HG03378 (cell line): ENCODE data around the gene LAMB1.

Experiments used
- ATAC-seq: cut with Tn5 transposase; IDR thresholded peaks from one replicate; pipeline ENCODE4 v1.9.1; 2021; ENCODE audit warnings: mild to moderate bottlenecking, moderate library complexity; ENCODE audit not compliant: unreplicated experiment

The LAMB1 gene

DNA sequence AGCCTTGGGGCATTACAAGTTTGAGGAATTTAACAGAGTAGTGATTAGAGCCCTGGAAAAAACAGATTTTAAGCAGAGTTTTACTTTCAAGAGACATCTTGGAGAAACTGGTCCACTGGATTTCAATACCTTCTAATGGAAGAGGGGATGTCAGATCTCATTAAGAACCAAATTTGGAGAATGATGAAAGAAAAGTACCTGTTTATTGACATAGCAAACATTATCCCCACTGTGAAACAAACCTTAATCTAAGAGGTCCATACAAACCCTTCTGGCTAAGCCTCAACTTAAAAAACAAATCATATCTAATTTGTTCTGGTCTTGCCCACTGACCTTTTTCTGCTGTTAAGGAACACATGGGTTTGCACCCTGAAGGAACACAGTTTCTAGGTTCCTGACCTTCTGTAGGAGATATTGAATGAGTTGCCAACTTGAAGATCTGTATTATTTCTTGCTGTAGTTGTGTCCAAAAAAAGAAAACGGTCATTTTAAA, 53.5 kb downstream of the LAMB1 start:
- no peak for ATAC-seq

DNA sequence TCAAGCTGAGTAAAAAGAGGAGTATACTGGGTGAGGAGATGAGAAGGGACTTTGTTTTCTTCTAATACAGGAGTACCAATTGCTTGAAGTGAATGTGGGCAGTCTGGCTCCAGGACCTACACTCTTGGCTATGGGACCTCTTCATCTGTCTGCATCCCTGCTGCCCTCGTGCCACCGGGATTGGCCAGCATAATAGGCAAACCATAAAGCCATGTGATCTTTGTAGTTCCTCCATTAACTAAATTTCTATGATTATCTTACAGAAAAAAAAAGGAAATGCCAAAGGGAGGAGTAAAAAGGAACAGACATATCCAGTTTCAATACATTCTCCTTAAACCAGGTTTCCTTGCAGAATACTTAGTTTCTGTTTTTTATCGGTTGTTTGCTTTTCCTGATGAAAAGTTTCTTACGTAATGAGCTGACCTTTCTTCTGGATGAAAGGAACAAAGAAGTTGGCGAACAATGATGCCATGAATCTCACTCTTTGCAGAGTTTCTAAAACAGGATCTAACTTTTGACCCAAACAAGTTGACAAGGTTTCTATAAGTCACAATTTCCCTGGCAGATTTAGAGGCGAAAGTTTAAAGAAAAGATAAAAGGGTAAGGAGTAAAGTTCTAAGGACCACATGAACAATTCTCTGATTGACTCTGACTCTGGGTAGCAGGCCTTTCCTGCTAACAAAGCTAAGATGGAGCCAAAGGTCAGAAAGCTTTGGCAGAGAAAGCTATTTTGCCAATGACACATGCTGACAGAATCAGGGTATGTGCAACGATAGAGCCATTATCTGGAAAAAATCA, 54.1 kb downstream of the LAMB1 start:
- no peak for ATAC-seq

DNA sequence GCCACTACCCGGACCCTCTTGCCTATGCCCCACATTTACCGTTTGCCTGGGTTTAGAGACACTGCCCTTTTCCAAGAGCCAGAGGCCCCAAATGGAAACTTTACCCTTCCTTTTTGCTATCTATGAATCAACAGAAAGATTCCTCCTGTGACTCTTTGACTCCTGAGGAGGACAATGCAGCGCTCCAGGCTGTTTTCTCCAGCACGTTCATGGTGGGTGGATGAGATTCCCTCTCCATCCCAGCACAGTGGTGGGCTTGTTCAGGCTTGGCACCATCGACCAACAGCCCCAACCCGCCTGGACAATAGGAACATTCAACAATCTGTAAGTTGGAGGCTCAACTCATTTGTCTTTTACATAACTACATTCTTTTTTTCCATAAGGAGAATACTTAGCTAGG, 56.1 kb downstream of the LAMB1 start:
- ATAC-seq, result no peak

DNA sequence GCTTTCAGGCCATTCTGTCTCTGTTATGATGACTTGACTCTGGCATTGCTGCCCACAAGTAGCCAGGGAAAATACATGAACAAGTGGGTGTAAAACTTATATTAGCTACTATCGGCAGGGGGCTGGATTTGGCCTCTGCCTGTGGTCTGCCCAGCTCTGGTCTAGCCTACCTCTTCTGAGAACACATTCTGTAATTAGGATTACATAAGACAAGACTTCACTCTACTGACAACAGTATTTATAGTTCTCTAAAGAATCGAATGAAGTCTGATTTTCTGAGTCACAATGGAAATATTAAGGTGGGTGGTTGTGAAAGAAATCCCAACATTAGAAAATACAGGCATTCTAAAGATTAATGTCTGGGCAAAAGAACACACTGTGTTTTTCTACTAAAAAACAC, 56.5 kb downstream of the LAMB1 start:
- ATAC-seq, result no peak

DNA sequence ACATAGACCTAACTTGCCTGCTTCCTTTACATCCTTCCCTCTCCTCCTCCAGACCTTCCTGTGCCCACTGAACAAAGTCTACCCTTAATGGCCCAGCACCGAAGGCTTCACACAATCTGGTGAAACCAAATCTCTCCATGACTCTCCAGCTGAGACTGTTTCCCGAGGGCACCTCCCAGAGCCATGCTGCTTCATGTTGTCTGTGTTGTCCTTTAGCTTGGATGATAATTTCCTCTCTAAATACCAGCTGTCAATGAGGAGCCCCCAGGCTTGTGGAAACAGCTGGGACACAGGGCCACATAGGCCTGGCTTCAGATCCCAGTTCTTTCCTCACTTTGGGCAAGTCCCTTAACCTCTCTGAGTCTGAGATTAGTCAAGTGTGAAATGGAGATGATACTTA, 57.6 kb downstream of the LAMB1 start:
- ATAC-seq, result no peak

DNA sequence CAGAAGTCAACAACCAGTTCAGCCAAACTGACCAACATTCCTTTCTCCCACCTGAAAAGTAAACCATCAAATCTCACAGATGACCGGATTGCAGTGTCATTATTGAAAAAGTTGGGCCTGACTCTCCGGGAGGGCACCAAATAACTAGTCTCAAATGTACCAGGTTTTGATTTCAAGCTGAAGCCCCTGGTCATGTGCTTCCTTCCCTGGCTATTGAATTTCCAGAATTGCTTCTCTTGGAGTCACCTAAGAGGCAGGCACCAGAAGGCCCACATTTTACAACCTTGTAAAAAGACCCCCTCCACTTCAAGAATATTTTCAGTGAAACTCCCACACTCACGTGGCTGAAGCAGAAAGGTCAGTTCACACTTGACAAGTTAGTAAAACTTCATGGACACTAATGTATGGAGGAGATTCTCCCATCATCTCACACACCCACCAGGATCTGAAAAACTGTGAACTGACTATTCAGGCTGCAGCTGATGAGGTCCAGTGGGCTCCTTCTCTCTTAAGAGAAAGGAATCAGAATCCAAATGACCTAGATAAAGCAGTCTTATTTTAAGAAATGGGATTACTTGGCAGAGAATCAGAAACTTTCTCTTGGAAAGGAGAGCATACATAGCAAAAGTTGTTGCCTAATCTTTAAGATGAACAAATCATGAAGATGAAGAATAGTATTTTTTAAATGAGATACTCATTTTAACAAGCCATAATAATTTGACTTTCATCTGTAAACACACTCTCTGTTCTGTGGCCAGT, 58.4 kb downstream of the LAMB1 start:
- ATAC-seq, result no peak

DNA sequence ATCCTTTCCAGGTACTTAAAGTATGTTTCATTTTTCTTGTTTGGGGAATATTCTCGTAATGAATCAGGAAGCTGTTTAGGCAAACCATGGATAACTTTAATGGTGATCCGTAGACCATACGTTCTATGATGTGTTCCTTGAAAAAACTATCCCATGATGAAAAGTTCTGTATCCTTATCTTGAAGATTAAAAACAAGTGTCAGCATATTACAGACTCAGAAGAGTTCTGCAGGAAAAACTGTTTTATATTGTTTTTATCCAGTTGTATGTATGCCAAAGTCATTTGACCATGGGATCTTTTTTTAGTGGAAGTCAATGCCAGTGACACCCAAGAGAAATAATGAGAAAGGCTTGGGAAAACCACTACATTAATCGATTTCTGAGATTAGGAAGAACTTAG, 59.9 kb downstream of the LAMB1 start:
- ATAC-seq, result no peak

DNA sequence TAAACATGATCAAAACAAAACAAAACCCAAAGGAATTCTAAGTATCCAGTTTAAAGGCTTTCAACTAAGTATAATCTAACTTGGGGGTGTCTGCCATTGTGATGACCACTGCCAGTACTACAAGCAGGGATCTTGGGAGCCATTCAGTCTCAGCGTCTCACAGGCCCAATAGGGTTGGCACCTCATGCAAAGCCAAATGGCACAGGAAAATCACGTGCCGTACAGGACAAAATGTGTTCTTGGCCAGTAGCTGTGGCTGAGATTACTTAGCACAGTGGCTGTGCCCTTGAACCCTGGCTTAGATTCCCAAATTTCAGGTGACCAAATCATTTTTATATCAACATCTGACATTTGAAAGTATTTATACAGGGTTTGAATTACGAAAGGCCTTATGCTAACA, 62.0 kb downstream of the LAMB1 start:
- no peak for ATAC-seq

DNA sequence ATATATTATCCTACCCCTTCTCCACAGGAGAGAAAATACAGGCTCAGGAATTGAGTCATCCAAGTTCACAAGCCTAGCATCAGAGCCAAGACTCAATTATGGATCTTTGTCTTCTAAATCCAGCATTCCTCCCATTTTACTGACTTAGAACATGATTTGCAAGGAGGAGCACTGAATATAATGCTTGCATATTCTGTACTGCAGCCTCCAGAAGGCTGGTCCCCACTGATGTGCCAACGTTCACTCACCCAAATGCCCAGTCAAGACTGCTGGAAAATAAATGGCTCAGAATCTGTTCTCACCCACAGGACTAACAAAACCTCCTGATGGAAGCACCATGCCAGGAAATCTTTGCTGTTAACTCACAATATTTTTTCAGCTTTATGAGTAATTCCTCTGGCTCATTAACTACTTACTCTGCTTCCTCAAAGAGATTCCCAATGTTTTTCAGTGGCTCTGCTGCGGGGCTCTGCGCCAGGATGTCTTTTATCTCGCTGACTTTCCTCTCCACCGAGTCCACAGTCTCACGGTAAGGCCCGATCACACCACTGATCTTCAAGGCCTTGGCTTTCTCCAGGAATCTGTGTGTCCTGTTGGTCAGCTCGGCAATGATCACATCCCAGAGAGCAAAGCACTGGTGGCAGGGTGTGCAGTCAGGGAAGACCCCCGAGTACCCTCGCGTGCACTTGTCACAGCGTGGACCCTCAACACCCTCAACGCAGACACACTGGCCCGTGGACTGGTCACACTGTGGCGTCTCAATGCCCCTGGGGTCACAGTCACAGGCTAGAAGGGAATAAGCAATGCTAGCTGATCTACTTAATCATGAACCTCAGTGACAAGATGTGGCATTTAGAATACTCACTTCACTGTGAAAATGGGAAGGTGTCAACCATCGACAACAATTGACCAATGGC, 63.1 kb downstream of the LAMB1 start:
- ATAC-seq, result no peak

DNA sequence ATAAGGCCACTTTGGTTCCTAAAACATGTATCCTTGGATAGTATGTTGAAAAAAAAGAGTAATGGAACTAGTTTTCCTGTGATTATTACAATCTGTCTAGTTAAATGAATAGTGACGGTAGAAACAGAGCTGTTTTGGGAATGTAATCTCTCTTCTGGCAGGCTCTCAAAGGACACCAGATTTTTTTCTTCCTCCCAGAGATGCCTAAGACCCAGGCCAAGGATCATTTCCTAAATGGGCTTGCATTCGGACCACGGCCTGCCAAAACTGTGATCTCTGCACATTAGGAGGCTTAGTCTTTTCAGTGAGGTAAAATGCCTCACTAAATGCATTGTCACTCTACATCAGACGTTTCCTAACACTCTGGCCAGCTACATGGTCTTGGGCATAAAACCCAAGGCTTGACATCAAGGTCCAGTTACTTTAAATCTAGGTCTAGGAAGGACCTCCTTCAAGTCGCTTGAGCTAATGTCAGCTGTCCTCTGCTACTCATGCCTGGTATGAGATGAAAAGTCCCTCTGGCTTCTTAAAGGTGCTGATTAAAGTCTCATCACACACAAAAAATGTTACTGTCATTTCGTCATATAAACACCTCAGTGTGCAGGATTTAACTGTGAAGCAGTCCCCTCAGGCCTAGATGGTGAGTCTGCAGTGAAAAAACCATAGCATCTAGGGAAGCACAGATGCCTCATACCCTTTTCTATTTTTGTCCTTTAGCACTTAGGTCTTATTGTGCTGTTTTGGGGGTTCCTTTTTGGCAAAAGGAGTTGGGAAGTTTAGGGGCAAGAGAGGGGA, 64.3 kb downstream of the LAMB1 start:
- no peak for ATAC-seq

DNA sequence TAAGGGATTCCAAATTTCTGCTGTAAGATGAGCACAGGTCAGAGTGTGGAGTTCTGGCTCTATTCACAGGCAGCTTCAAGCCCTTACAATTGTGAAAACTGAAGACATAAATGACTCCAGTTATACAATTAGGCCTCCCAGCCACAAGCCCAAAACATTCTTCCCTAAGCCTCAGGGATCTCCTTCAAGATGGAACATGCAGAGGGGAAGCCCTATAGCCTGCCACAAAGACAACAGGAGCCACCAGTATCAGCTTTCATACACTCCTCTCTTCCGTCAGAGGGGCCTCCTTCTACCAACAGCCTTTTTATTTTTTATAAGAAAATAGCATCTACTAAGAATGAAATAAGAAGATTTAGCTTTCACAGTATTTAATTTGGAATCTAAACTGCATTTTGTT, 65.4 kb downstream of the LAMB1 start:
- ATAC-seq, result no peak

DNA sequence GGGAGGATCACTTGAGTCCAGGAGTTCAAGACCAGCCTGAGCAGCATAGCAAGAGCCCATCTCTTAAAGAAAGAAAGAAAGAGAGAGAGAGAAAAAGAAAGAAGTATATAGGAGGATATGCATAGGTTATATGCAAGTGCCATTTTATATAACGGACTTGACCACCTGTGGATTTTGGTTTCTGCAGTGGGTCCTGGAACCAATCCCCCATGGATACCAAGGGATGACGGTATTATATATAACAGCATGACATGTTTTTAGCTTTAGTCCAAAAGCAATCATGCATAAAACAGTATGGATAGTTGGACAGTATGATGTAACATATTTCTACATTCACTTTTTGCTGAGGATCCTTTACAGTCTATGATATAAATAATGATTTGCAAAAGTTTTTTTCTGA, 66.6 kb downstream of the LAMB1 start:
- no peak for ATAC-seq

DNA sequence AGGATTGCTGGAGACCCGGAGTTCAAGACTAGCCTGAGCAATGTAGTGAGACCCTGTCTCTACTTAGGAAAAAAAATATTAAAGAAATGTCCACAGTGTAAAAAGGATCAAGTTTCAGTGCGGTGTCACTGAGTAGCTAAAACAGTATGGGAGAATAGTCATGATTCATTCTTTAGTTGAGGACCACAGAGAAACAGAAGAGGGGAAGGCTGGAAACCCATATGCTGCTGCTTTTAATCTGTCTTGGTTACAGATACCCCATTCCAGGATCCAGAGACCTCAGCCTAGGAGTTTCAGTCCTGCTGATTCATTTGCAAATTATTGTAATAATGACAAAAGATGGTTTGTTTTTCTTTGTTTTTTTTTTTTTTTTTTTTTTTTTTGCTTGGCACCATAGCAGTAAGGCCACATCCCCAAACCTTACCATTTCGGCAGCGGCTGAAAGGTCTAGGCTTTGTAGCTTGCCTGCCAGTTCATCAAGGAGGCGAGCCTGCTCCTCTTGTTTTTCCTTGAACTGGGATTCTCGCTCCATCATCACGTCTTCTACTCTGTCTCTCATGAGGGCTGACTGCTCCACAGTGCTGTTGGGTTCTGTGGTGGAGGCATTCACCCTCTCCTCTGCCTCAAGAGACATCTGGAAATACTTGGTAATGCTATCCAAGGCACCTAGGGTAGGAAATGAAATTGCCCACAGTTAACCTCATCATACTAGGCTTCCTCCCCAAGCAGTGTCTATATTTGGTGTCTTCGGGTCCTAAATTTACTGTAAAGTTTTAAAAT, 67.8 kb downstream of the LAMB1 start:
- no peak for ATAC-seq

DNA sequence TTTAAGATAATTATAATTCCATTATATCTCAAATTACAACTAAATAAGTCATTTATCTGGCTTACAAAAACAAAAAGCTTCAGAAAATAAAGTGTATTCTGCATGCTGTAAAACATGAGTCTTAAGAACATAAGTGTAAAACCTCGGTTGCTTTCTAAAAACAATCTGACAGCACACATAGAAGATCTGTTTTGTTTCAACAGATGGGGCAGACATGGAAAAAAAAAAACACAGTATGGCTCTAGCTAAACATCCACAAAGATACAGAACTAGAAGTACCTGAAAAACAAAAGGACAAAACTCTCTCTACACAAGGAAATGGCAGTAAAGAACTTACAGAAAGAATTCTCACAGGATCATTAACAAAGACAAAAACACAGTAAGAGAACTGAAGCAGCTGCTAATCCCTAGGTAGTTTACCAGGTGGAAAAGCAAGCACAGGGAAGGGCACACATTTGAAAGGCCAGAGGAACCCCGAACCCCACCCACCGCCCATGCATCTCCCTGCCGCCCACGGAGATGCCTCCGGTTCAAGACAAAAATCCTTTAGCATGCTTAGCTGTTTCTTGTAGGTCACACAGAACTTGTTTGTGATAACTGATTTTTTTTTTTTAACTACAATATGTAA, 69.5 kb downstream of the LAMB1 start:
- no peak for ATAC-seq

DNA sequence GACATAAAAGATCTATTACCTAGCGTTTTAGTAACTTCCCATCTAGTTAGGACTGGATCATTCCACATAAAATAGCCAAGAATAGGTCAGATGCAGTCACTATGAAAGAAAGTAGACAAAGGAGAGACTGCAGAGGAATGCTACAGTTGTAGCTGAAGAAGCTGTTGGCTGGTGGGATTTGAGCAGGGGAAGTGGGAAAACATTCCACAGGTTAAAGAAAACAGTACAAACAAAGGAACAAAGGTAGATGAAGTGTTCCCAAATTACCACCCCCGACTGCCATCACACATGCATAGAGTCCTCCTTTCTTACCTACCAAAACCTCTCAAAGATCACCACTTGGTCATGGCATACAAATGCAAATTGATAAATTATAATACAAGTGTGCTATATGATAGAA, 70.2 kb downstream of the LAMB1 start:
- ATAC-seq, result no peak

DNA sequence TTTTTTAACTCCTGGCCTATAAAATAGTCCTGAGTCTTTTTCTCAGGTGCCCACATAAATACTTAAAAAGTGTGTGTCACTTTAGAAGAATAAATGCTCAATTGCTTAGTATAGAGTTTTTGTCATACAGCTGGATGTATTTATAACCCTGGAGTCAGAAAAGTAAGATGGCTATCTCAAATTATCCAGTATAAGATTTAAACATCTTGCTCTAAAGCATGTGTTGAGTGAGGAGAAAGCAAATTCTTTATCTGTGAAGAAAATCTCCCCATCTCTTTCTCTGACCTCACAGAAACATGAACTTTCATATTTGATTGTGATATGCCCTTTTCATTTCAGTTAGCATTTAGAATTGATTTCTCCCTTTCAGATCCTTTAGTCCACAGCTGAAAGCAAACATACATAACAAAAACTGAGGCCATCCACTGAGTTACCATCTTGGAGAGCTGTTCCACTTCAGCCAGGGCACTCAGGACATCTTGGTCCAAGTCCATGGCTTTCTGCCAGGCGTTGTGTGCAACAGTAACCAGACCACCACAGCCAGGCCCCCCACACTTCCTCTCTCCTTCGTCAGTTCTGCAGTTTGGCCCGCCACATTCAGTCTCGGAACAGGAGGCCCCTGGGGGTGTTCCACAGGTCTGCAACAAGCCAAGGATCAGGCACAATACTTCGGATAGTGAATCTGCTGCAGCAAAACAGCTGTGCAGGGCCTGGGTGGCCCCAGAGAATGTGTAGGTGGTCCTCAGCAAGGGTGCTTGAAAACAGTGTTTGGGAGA, 71.0 kb downstream of the LAMB1 start:
- no peak for ATAC-seq

DNA sequence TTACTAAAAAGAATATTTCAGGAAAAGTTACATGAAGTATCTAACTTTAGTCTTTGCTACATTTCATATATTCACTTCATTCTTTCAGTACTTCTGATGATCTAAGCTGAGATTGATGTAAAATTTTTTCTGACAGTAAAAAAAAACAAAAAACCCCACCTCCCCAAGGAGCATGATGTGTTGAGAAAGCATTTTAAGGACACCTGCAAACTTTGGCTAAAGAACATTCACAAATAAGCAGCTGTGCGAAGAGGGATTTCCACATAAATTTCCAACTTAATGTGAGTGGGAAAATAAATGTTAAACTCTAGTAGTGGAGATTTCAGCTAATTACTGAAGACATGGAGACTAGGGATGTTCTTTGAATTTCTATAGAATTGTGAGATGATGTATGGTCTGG, 76.5 kb downstream of the LAMB1 start:
- ATAC-seq, result no peak

DNA sequence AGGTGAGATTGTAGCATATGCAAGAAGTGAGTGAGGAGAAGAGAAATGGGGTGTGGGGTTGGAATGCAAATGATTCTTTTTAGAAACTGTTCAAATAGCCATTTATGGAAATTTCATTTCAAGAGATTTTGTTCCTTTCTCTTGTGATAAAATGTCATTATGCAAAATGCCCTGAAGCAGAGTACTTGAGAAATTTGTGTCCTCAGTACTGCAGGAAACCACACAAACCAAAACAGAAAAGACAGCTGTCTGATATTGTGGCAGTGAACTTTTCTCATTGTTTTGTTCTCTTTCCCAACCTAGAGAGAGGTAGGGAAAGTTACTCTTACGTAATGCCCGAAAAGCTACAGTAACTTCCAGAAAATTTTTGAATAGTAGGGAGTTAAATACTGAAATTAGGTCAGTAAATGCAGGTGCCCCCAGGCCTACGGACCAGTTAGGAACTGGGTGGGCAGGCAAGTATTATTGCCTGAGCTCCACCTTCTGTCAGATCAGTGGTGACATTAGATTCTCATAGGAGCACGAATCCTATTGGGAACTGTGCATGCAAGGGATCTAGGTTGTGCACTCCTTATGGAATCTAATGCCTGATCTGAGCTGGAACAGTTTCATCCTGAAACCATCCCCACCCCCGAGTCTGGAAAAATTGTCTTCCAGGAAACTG, 78.0 kb downstream of the LAMB1 start:
- ATAC-seq, result peak; percentile 74
